Subcutaneous adipose tissue (tissue), 4 donors: Measurements from ENCODE around the gene DTL. TPM values are rescaled to one million over a fixed set of nuclear protein-coding genes. Genes with fewer than 3 reads are reported as not detected.

Source experiments
- CTCF ChIP-seq: fragments of 450-650 bp; IDR thresholded peaks from one replicate; pipeline ENCODE4 v1.5.1; 2016; ENCODE audit warnings: low read depth, mild to moderate bottlenecking, control low read depth, antibody characterized with exemption, moderate library complexity
- total RNA-seq, 4 donors: library from RNA; depleted of rRNA; stranded (reverse); fragments of >200 nt; gene quantifications; one replicate each; pipeline ENCODE4 v1.1.0, GENCODE V29; 2016

Gene DTL
- total RNA-seq, 4 donors from 2014 or later = 0.33 to 1.3 (median 0.67) TPM

- TF ChIP-seq CTCF = no peak
These were observed 26.0 kb upstream of the DTL start for GRCh38 chr1:212009561-212009960.

- no peak for TF ChIP-seq CTCF
These were observed 25.5 kb upstream of the DTL start for GRCh38 chr1:212010004-212010403.

GRCh38 chr1:212012034-212012740 is 23.4 kb upstream of the DTL start:
- TF ChIP-seq CTCF = no peak

- TF ChIP-seq CTCF = no peak
These were observed 21.9 kb upstream of the DTL start for GRCh38 chr1:212013672-212014071.

- TF ChIP-seq CTCF = no peak
These were observed 14.6 kb upstream of the DTL start for GRCh38 chr1:212020975-212021374.

- TF ChIP-seq CTCF = no peak
These were observed 14.0 kb upstream of the DTL start for GRCh38 chr1:212021563-212021962.

GRCh38 chr1:212024469-212025149 is 10.9 kb upstream of the DTL start:
- TF ChIP-seq CTCF = no peak
